GM12875 (cell line): ENCODE data around the gene CHERP.
"Not testable (repeated sequence)": the region's sequence is repeated elsewhere in the genome, so short reads cannot be mapped to it uniquely, and the experiment has no call there.

Source experiments
- H3K4me3 ChIP-seq: one replicate; pipeline ENCODE4 v1.5.1; 2011; ENCODE audit warnings: low read depth, low read length, control low read depth
- TF ChIP-seq, protein P1 (sequence below): IDR thresholded peaks from 2 replicates; pipeline ENCODE4 v1.5.1; 2011; ENCODE audit warnings: low read depth, mild to moderate bottlenecking, control low read depth, inconsistent platforms, low read length, moderate library complexity, borderline replicate concordance; ENCODE audit not compliant: insufficient read depth

Gene CHERP

DNA sequence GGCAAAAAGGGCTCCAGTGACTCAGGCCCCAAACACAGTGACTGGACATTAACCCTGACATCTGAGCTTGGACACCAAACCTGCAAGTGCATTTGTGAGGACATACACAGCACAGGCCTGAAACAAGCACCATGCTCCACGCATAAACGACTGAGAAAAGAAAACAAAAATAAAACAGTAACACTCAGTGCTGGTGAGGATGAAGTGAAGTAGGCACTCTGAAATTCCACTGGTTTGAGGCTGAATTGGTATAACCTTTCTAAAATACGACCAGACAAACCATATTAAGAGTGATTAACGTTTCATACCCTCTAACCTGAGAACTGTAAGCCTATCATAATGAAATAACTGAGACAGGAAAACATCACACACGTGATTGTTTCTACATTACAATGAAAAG is 24.5 kb upstream of the CHERP start:
- TF ChIP-seq, protein P1, sequence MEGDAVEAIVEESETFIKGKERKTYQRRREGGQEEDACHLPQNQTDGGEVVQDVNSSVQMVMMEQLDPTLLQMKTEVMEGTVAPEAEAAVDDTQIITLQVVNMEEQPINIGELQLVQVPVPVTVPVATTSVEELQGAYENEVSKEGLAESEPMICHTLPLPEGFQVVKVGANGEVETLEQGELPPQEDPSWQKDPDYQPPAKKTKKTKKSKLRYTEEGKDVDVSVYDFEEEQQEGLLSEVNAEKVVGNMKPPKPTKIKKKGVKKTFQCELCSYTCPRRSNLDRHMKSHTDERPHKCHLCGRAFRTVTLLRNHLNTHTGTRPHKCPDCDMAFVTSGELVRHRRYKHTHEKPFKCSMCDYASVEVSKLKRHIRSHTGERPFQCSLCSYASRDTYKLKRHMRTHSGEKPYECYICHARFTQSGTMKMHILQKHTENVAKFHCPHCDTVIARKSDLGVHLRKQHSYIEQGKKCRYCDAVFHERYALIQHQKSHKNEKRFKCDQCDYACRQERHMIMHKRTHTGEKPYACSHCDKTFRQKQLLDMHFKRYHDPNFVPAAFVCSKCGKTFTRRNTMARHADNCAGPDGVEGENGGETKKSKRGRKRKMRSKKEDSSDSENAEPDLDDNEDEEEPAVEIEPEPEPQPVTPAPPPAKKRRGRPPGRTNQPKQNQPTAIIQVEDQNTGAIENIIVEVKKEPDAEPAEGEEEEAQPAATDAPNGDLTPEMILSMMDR = no peak
- H3K4me3 ChIP-seq = no peak overlapping the region

DNA sequence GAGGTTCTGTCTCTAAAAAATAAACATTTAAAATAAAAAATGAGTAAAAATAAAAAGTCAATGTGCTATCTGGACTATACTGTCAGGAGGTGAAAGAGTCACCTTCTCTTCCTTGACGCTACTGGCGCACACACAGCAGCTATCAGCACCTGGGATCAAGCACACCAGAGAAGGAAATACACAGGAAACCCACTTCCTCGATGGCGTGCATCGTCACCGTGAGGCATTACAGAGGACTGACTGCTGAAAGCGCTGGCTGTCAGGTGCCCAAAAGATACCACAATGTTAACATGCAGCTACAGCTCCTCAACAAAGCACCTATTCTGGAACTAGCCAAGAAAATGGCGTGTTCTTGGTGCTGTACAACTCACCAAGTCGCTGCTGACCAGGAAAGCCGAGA is 23.9 kb upstream of the CHERP start:
- TF ChIP-seq, protein P1 = no peak

DNA sequence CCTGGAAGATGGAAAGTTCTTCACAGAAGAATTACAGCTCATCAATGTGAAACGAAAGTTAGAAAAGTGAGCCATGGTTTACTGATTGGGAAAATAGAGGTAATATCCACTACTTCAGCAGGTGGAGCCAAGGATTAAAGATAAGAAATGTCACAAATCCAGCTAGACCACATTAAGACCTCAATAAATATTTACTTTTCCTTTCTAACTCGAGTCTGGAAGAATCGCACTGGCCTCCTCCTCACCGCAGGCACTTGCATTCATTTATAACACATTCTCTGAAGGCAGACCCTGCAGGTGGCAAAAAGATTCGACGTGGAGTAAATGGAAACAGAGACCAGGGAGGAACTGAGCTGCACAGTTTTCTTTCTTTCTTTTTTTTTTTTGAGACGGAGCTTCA is 22.6 kb upstream of the CHERP start:
- TF ChIP-seq, protein P1 = no peak
- no peak overlapping the region for H3K4me3 ChIP-seq

More for the DNA sequence above, 23.9 kb upstream of the CHERP start:
- H3K4me3 ChIP-seq = no peak overlapping the region

DNA sequence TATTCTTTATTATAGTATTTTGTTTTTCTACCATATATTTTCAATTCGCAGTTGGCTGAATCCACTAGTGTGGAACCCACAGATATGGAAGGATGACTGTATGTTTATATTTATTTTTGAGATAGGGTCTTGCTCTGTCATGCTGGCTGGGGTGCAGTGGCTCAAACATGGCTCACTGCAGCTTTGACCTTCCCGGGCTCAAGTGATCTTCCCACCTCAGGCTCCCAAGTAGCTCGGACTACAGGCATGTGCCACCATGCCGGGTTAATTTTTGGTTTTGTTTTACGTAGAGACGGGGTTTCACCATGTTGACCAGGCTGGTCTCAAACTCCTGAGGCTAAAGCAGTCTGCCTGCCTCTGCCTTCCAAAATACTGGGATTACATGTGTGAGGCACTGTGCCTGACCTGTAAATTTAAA is 20.4 kb upstream of the CHERP start:
- no peak overlapping the region for H3K4me3 ChIP-seq
- TF ChIP-seq, protein P1 = no peak

DNA sequence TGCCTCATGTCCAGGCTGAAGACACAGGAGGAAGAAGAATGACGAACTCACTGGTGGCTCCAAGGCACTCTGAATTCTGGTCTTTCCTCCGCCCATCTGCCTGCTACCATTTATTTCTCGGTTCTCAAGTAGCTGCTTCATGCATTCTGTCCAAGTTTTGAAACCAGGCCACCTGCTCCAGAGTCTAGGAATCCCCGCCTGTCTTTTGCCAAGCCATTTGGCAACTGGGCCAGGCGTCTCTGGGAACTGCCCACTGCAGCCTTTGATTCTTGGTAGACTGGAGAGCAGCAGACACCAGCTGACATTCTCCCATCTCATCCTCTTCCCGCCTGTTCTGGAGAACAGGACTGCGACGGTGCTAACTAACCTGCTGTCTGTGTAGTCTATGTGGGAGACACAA is 19.1 kb upstream of the CHERP start:
- TF ChIP-seq, protein P1 = no peak

DNA sequence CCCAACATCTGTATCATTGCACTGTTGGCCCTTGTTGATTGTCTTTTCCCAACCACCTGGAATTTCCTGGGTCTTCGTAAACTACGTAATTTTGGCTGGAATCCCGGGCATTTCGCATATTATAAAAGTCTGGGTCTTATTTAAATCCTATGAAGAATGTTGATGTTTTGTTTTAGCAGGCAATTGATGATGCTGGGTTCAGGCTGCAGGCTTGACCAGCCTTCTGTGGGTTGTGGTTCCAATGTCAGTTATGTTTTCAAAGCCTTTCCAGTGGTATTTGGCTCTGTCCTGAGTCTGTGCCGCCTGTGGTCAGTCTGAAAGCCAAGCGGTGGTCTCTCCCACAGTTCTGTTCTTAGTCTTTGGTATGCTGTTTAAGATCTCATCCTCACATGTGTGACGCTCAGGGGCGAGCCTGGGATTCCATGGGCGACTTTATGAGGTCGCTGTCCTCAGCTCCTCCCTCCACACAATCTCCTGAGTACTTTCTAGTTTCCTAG is 17.6 kb upstream of the CHERP start:
- H3K4me3 ChIP-seq = no peak overlapping the region
- TF ChIP-seq, protein P1 = no peak

More for the DNA sequence above, 19.1 kb upstream of the CHERP start:
- no peak overlapping the region for H3K4me3 ChIP-seq

DNA sequence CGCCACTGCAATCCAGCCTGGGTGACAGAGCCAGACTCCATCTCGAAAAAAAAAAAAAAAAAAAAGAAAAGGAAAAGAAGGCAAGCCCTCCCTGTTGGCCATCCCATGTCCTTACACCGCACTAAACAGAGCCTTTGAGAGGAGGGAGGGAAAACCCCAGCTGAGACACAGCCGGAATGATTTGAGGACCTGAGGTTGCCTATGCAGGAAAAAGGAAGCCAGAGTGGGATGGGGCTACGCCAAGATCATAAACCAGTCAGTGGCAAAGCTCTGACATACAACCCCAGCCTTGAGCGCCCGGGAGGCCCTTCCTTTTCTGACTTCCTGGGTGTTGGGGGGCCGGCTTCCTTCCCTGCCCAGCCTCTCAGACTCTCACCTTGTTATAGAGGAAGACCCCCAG is 12.5 kb upstream of the CHERP start:
- TF ChIP-seq, protein P1 = no peak
- H3K4me3 ChIP-seq = no peak overlapping the region

DNA sequence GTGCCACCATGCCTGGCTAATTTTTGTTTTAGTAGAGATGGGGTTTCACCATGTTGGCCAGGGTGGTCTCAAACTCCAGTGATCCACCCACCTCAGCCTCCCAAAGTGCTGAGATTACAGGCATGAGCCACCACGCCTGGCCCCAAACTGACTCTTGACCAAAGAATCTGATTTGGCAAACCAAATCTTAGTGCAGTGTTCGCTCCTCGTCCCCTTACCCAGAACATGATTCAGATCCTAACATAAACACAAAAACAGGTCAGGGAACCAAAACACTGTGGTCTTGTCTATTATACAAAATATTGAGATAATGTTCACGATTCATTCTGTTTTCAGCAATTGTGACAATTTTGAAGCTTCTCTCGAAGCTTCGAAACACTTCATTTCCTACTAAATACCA is 9.7 kb upstream of the CHERP start:
- not testable (repeated sequence) for H3K4me3 ChIP-seq
